Measurements from ENCODE around the gene NRBF2. TPM values are rescaled to one million over a fixed set of nuclear protein-coding genes. Genes with fewer than 3 reads are reported as not detected.

Gene NRBF2
- total and polyA plus RNA-seq, 9 of the 15 experiments (the other 6 are each of a cell fraction or from before 2014, with no cell fraction given) = 20.8 to 52.1 (median 30.5) TPM

DNA sequence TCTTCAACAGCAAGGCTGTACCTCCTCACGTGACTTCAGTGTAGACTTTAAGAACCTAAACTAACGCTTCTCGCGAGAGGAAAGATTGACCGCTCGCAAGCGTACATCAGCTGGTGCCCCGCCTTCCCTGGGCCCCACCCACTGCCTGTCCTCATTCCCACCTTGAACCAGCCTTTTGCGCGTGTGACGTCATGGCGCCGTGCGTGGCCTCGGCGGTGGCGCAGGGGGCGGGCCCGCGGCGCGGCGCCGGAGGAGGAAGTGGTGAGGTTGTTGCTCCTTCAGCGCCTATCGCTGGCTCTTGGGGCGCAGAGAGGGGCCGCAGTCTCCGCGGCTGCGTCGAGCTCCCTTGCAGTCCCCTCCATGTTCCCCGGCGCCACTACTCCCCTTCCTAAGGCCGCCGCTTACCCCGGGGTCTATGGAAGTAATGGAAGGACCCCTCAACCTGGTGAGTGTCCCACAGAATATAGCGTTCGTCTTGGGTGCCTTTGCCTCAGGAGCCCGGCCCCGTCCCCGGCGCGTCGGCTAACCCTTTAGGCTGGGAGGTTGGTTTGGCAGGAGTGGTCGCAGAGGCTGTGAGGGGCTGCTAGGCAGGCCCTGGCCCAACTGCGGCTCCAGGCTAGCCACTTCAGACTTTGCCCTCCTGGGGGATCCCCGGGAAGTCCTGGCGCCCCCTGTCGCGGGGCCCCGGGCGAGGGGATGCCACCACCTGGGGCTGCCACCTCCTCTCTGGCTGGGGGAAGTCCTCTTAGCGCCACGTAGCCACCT, at the start of gene NRBF2 (continued):
- TF ChIP-seq, protein P1, sequence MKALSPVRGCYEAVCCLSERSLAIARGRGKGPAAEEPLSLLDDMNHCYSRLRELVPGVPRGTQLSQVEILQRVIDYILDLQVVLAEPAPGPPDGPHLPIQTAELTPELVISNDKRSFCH (CRISPR knock-in tag; IDR thresholded peaks at IDR 0.05) = no peak
- TF ChIP-seq, protein P1 (tag; IDR thresholded peaks at IDR 0.05) = peak; percentile 84; the same call in 1 of the 2 replicates
- TF ChIP-seq, protein P2, sequence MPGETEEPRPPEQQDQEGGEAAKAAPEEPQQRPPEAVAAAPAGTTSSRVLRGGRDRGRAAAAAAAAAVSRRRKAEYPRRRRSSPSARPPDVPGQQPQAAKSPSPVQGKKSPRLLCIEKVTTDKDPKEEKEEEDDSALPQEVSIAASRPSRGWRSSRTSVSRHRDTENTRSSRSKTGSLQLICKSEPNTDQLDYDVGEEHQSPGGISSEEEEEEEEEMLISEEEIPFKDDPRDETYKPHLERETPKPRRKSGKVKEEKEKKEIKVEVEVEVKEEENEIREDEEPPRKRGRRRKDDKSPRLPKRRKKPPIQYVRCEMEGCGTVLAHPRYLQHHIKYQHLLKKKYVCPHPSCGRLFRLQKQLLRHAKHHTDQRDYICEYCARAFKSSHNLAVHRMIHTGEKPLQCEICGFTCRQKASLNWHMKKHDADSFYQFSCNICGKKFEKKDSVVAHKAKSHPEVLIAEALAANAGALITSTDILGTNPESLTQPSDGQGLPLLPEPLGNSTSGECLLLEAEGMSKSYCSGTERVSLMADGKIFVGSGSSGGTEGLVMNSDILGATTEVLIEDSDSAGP (CRISPR knock-in tag; IDR thresholded peaks at IDR 0.05) = no peak
- TF ChIP-seq POLR2B (IDR thresholded peaks at IDR 0.05; ENCODE audit: low read depth, partially characterized antibody) (peak; percentile 96), ZKSCAN8 (CRISPR knock-in tag; IDR thresholded peaks at IDR 0.05) (no peak), POLR2AphosphoS2 (IDR thresholded peaks at IDR 0.05; ENCODE audit: low read length) (peak; percentile 15; the same call in 1 of the 2 replicates), MCM7 (IDR thresholded peaks at IDR 0.05) (no peak), ZNF445 (CRISPR knock-in tag; IDR thresholded peaks at IDR 0.05; ENCODE audit: low read depth) (no peak), ZC3H8 (IDR thresholded peaks at IDR 0.05) (no peak), ZNF274 (IDR thresholded peaks at IDR 0.05; ENCODE audit: borderline replicate concordance, low read depth, low read length) (no peak), NCOA6 (IDR thresholded peaks at IDR 0.05) (peak; percentile 95), HNRNPH1 (optimal IDR thresholded peaks at IDR 0.05; ENCODE audit: low read depth, low read length) (no peak), MTF1 (CRISPR knock-in tag; IDR thresholded peaks at IDR 0.05; ENCODE audit: borderline replicate concordance) (no peak), ZNF830 (CRISPR knock-in tag; IDR thresholded peaks at IDR 0.05) (peak; percentile 96), CBX3 (IDR thresholded peaks at IDR 0.05; ENCODE audit: borderline replicate concordance in 1 of 2, low read length in 2 of 2) (peak in 1 of 2 experiments; percentile 99; a peak in 2 of 3 replicates), ZNF347 (CRISPR knock-in tag; IDR thresholded peaks at IDR 0.05; ENCODE audit: low read depth) (no peak), NFIC (IDR thresholded peaks at IDR 0.05) (0 out of 2 replicates have a peak, but pooled peaks have one; percentile 33), SRSF9 (IDR thresholded peaks at IDR 0.05; ENCODE audit: borderline replicate concordance, low read depth, low read length) (no peak), FOXJ2 (tag; IDR thresholded peaks at IDR 0.05) (no peak), SMARCE1 (IDR thresholded peaks at IDR 0.05) (peak; percentile 66; the same call in 1 of the 2 replicates), MCM2 (IDR thresholded peaks at IDR 0.05; ENCODE audit: low read depth) (no peak), DACH1 (IDR thresholded peaks at IDR 0.05; ENCODE audit: partially characterized antibody) (peak; percentile 98), ZNF589 (CRISPR knock-in tag; IDR thresholded peaks at IDR 0.05; ENCODE audit: low read depth) (peak; percentile 72), POLR2G (IDR thresholded peaks at IDR 0.05; ENCODE audit: low read depth, low read length) (peak; percentile 100), XRCC3 (IDR thresholded peaks at IDR 0.05) (no peak), NBN (IDR thresholded peaks at IDR 0.05; ENCODE audit: low read depth) (peak; percentile 89; the same call in 1 of the 2 replicates), KLF6 (CRISPR knock-in tag; IDR thresholded peaks at IDR 0.05; ENCODE audit: borderline replicate concordance) (no peak)
- TF ChIP-seq, protein P3, sequence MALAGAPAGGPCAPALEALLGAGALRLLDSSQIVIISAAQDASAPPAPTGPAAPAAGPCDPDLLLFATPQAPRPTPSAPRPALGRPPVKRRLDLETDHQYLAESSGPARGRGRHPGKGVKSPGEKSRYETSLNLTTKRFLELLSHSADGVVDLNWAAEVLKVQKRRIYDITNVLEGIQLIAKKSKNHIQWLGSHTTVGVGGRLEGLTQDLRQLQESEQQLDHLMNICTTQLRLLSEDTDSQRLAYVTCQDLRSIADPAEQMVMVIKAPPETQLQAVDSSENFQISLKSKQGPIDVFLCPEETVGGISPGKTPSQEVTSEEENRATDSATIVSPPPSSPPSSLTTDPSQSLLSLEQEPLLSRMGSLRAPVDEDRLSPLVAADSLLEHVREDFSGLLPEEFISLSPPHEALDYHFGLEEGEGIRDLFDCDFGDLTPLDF (CRISPR knock-in tag; IDR thresholded peaks at IDR 0.05) = 0 out of 2 replicates have a peak, but pooled peaks have one; percentile 61
